ENCODE measurements around the gene ZNF20.
"Not testable (repeated sequence)": the region's sequence is repeated elsewhere in the genome, so short reads cannot be mapped to it uniquely, and the experiment has no call there.

Gene ZNF20

GRCh38 chr19:12112701-12113100 lies 27.4 kb downstream of the ZNF20 start:
- DNase-seq (ENCODE audit: low read depth, low spot score), result no peak

- no peak for DNase-seq (ENCODE audit: low read depth, low spot score)
Observed at GRCh38 chr19:12111943-12112637, 28.1 kb downstream of the ZNF20 start.

- DNase-seq (ENCODE audit: low read depth, low spot score), result no peak
Observed at GRCh38 chr19:12111176-12111575, 29.0 kb downstream of the ZNF20 start.

GRCh38 chr19:12103909-12104308 lies 36.2 kb downstream of the ZNF20 start:
- DNase-seq (ENCODE audit: low read depth, low spot score), result not testable (repeated sequence)

GRCh38 chr19:12098040-12098439 lies 42.1 kb downstream of the ZNF20 start:
- DNase-seq (ENCODE audit: low read depth, low spot score), result no peak

- DNase-seq (ENCODE audit: low read depth, low spot score), result no peak
Observed at GRCh38 chr19:12095111-12095790, 44.9 kb downstream of the ZNF20 start.

GRCh38 chr19:12093777-12094176 lies 46.4 kb downstream of the ZNF20 start:
- DNase-seq (ENCODE audit: low read depth, low spot score), result no peak

- DNase-seq (ENCODE audit: low read depth, low spot score), result no peak
Observed at GRCh38 chr19:12092956-12093355, 47.2 kb downstream of the ZNF20 start.

GRCh38 chr19:12092065-12092867 lies 47.9 kb downstream of the ZNF20 start:
- DNase-seq (ENCODE audit: low read depth, low spot score), result peak; percentile 65

GRCh38 chr19:12090807-12091206 lies 49.3 kb downstream of the ZNF20 start:
- no peak for DNase-seq (ENCODE audit: low read depth, low spot score)

GRCh38 chr19:12085074-12085818 lies 54.9 kb downstream of the ZNF20 start:
- DNase-seq (ENCODE audit: low read depth, low spot score), result no peak

GRCh38 chr19:12083336-12083735 lies 56.8 kb downstream of the ZNF20 start:
- DNase-seq (ENCODE audit: low read depth, low spot score), result not testable (repeated sequence)
